HG02943 (cell line): Measurements from ENCODE around the gene PEX5.

ENCODE experiments used
- ATAC-seq: cut with Tn5 transposase; IDR thresholded peaks from one replicate; pipeline ENCODE4 v1.9.1; 2021; ENCODE audit warnings: mild to moderate bottlenecking, low read depth, moderate library complexity; ENCODE audit not compliant: unreplicated experiment

PEX5 gene

GRCh38 chr12:7189398-7190267 lies at the start of gene PEX5:
Gene PEX5 (plus strand): TSS chr12:7189686. CDS start chr12:7190378, 692 bp downstream.
- ATAC-seq = peak; percentile 96

GRCh38 chr12:7141351-7142005 lies 48.0 kb upstream of the PEX5 start:
- no peak for ATAC-seq

- no peak for ATAC-seq
Observed at GRCh38 chr12:7142056-7142644, 47.3 kb upstream of the PEX5 start.

GRCh38 chr12:7142809-7143465 lies 46.5 kb upstream of the PEX5 start:
- ATAC-seq = no peak

- no peak for ATAC-seq
Observed at GRCh38 chr12:7143564-7143963, 45.9 kb upstream of the PEX5 start.

GRCh38 chr12:7144414-7145120 lies 44.9 kb upstream of the PEX5 start:
- ATAC-seq = no peak

GRCh38 chr12:7145671-7146070 lies 43.8 kb upstream of the PEX5 start:
- no peak for ATAC-seq

DNA sequence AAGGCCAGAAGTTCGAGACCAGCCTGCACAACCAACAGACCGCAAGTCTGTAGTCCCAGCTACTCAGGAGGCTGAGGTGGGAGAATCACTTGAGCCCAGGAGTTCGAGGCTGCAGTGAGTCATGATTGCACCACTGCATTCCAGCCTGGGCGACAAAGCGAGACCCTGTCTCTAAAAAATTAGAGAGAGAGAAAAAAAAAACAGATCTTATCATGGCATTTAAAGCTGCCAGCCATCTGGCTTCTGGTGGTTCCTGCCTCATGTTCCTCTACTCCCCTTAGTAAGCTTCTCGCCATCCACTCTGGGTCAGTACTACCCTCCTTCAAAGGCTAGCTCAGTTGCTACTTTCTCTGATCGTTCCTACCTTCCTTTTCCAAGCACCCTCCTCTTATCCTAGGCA lies 43.3 kb upstream of the PEX5 start:
- no peak for ATAC-seq

- no peak for ATAC-seq
Observed at GRCh38 chr12:7146906-7147305, 42.6 kb upstream of the PEX5 start.

DNA sequence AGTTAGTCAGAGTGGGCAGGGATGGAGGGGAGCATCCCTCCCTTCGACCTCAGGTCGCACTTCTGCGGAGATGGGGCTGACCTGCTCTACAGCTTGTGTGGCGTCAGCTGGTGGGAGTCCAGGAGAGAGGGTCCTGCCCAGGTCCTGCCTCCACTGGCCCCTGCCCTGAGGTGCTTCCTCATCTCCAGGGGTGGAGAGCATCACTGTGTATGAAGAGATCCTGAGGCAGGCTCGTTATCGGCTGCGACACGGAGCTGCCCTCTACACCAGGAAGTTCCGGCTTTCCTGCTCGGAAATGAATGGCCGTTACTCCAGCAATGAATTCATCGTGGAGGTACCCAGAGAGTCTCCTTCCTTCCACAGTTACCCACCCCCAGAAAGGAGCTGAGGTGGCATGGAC lies 39.1 kb upstream of the PEX5 start:
- ATAC-seq = no peak

GRCh38 chr12:7150841-7151240 lies 38.6 kb upstream of the PEX5 start:
- no peak for ATAC-seq

DNA sequence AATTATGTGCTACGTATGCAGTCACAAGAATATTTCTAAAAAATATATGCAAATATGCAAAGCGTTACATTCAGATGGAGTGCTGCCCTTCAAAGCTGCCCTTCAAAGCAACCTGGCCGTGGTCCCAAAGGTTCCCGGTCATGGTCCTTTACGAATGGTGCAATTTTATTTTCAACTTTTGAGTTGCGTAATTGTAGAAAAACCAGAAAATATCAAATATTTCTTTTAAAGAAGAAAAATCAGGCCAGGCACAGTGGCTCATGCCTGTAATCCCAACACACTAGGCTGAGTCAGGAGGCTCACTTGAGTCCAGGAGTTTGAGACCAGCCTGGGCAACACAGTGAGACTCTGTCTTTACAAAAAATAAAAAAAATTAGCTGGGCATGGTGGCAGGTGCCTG lies 38.0 kb upstream of the PEX5 start:
- ATAC-seq = no peak

DNA sequence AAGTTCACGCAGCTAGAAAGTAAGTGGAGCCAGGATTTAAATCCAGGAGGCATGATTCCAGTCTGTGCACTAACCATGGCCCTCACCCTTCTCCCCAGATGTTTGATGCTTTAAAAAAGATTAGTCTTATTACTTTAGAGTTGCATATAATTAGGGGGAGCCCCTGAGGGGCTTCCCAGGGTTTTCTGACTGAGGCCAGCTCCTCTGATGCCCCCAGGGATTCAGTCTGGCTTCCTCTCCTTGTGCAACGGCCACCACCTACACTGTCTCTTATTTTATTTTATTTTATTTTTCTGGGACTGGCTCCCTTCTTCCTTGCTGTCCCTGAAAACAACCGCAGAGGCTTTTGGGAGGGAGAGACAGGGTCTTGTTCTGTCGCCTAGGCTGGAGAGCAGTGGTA lies 36.7 kb upstream of the PEX5 start:
- no peak for ATAC-seq

DNA sequence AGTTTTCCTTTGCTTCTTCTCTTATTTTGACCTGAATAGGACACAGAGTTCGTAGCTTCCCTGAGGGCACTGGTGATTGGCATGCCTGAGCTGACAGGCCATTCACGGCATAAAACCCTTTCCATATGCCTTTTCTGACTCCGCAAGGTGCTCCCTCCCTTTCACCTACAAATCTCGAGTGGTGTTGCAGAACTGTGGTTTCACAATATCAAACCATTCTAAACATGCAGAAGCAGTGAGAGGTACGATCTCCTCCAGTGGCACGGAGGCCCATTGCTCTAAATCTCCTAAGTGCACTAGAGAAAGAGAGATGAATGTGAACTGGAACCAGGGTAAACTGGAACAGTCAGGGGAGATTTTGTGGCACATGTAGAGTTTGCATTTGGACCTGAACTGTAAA lies 35.4 kb upstream of the PEX5 start:
- no peak for ATAC-seq

GRCh38 chr12:7154901-7155470 lies 34.5 kb upstream of the PEX5 start:
- no peak for ATAC-seq

DNA sequence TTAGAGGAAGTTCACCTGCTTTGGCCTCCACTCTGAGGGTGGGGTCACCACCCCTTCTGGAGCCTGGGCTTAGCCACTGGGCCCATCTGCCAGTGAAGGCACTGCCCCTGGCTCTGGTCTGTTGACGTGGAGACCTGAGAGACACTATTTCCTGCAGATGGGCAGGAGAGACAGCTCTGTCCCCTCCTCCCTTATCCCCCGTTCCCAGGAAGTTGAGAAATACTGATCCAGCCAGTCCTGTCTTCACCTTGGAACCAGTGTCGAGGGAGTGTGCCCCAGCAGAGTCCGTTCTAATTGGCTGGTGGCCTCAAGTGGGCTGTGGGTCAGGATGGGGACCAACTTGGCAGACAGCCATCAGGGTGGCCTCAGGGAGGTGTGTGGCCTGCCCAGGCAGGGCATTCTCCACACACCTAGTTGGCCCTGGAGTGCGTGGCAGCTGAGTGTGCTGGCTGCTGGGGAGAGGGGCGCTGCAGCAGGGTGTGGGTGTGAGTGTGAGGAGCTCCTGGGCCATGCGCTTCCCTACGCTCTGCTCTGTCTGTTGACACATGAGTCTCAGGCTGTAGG lies 33.9 kb upstream of the PEX5 start:
- no peak for ATAC-seq

GRCh38 chr12:7156259-7157197 lies 33.0 kb upstream of the PEX5 start:
- ATAC-seq = no peak

DNA sequence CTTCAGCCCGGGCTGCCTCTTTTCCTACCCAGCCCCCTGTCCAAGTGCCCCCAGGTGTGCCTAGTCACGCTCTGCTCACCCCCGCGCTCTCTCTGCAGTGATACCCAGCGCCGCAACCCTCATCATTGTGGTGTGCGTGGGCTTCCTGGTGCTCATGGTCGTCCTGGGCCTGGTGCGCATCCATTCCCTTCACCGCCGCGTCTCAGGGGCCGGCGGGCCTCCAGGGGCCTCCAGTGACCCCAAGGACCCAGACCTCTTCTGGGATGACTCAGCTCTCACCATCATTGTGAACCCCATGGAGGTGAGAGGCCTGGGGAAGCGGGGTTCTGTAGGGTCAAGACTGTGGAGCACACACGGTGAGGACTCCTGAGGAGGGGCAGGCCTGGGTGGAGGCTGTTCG lies 32.1 kb upstream of the PEX5 start:
- no peak for ATAC-seq
